Ectodermal cell (in vitro differentiated cells): ENCODE data around the gene PRUNE1.

Source experiments
- H3K27ac ChIP-seq: 2 replicates; pipeline ENCODE4 v1.7.0; 2013; ENCODE audit warnings: mild to moderate bottlenecking, low read depth, low read length; ENCODE audit not compliant: insufficient read depth, poor library complexity, severe bottlenecking
- H3K27me3 ChIP-seq: 2 replicates; pipeline ENCODE4 v1.7.0; 2013; ENCODE audit warnings: mild to moderate bottlenecking, low read length; ENCODE audit not compliant: insufficient read depth, control insufficient read depth, poor library complexity, severe bottlenecking
- H3K36me3 ChIP-seq: one replicate; pipeline ENCODE4 v1.7.0; 2013; ENCODE audit warnings: low read length; ENCODE audit not compliant: control insufficient read depth, insufficient read depth
- H3K4me1 ChIP-seq: one replicate; pipeline ENCODE4 v1.7.0; 2013; ENCODE audit warnings: low read length; ENCODE audit not compliant: control insufficient read depth, insufficient read depth
- H3K4me3 ChIP-seq: 2 replicates; pipeline ENCODE4 v1.7.0; 2013; ENCODE audit warnings: low read depth, low read length, control low read depth; ENCODE audit not compliant: insufficient read depth
- H3K9me3 ChIP-seq: 2 replicates; pipeline ENCODE4 v1.7.0; 2013; ENCODE audit warnings: mild to moderate bottlenecking, low read length, moderate library complexity; ENCODE audit not compliant: control insufficient read depth
- WGBS, 2 experiments: methylation state at CpG; one replicate each; pipeline ENCODE4 v1.1.7; 2013; ENCODE audit warnings: missing lambda C conversion rate in 2 of 2; 5-methylcytosine and 5-hydroxymethylcytosine counted together

The PRUNE1 gene

DNA sequence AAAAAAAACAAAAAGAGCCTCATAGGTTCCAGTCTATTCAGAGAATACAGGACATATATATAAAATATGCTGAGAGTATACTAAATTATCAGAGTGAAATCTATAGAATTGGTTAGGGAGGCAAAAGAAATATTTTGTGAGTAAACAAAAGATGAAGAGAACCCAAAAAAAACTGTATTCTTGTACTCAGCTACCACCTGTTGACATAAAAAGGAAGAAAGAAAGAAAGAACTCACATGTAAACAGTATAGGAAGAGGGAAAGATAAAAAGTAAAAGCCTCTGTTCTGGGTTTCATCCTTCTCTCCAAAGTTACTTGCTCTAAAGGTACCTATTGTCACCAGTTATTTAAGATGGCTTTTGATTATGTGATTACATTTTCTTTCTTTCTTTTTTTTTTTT lies 18.2 kb downstream of the PRUNE1 start:
- H3K36me3 ChIP-seq = peaks cover 13% of the 10 kb centered on the region
- no peaks in the 10 kb centered on the region for H3K9me3 ChIP-seq
- H3K4me3 ChIP-seq = no peak overlapping the region
- no peaks in the 10 kb centered on the region for H3K4me1 ChIP-seq
- no peaks in the 10 kb centered on the region for H3K27me3 ChIP-seq
- no peak overlapping the region for H3K27ac ChIP-seq

DNA sequence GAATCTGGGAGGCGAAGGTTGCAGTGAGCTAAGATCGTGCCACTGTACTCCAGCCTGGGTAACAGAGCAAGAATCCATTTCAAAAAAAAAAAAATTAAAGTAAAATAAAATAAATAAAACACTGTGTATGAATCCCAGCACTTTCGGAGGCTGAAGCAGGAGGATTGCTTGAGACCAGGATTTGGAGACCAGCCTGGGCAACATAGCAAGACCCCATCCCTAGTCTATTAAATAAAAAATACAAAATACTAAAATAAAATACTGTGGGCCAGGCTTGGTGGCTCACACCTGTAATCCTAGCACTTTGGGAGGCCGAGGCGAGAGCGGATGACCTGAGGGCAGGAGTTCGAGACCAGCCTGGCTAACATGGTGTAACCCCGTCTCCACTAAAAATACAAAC lies 23.9 kb downstream of the PRUNE1 start:
- 89 to 93% methylated on average over 7 to 8 of the region's 8 CpGs for WGBS, 2 experiments
- Histone ChIP-seq H3K4me3 (no peak overlapping the region), H3K36me3 (peaks cover 23% of the 10 kb centered on the region), H3K4me1 (no peaks in the 10 kb centered on the region), H3K27ac (no peak overlapping the region), H3K9me3 (no peaks in the 10 kb centered on the region), H3K27me3 (no peaks in the 10 kb centered on the region)

DNA sequence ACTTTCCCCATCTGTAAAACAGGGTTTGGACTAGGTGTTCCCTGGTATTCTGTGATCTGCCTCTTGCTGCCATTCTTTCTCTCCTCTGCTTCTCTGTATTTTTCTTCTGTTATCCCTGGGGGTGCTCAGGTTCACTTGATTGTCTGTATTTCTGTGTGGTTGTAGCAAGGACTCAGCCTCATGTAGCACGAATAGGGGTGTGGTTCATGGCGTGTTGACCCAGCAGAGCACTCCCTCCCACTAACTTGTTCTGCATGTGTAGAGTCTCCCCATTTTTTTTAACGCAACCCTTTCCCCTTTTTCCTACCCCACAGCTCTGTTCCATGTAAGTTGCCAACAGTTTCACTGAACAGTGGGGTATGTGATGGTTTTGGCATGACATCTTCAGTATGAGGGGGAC lies 26.9 kb downstream of the PRUNE1 start:
- Histone ChIP-seq H3K4me3 (no peak overlapping the region), H3K9me3 (no peaks in the 10 kb centered on the region), H3K4me1 (no peaks in the 10 kb centered on the region), H3K27me3 (no peaks in the 10 kb centered on the region), H3K36me3 (peaks cover 18% of the 10 kb centered on the region), H3K27ac (no peak overlapping the region)
- WGBS, 2 experiments = 86 to 97% methylated on average over 3 of the region's 3 CpGs

DNA sequence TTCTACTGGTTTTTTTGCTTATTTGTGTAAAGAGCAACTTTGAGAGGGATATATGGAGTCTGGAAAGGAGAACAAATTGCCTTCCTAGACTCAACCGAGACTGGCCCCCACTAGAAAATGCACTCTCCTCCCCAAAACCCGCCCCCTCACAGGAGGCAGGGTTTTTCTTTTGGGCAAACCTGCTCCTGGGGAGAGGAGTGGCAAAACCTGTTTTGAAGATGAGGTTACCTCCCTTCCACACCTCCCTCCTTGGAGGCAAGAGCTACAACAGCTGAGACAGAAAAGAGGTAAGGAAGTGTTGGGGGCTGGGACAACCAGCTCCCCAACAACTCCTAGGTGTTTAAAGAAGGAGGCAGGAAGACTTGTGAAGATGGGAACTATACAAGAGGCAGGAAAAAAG lies 28.1 kb downstream of the PRUNE1 start, which contains the start of gene BNIPL:
Gene BNIPL, plus strand, starts transcription at position 231 of the 400 bp plus-strand sequence. Its CDS starts 140 bp downstream, at position 371.
- Histone ChIP-seq H3K27ac (no peak within 1 kb of the TSS), H3K4me1 (no peaks in the 10 kb centered on the region), H3K27me3 (no peaks in the 10 kb centered on the region), H3K4me3 (no peak within 1 kb of the TSS), H3K9me3 (no peaks in the 10 kb centered on the region), H3K36me3 (peaks cover 14% of the 10 kb centered on the region)
- WGBS, 2 experiments = 47 to 50% methylated on average over 2 of the region's 2 CpGs

DNA sequence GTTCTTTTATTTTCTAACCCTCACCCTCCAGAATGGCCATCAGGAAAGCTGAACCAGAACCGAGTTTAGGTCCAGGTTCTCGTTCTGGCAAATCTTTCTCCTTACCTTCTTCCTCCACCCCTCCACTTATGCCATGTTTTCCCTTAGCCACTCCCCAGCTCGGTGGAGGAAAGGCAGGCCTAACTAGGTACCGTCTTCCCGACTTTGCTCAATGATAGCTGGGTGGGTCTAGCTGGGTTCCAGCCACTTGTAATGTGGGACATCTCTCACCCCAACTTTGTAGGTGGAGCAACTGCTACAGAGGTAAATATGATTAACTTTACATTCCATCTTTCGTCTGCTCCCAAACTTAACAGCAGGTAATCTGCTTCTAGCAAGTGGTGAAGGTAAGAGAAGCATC lies 28.8 kb downstream of the PRUNE1 start:
- Histone ChIP-seq H3K9me3 (no peaks in the 10 kb centered on the region), H3K4me1 (no peaks in the 10 kb centered on the region), H3K27me3 (no peaks in the 10 kb centered on the region), H3K27ac (no peak overlapping the region), H3K4me3 (no peak overlapping the region), H3K36me3 (peaks cover 11% of the 10 kb centered on the region)
- WGBS, 2 experiments = 90 to 92% methylated on average over 6 of the region's 6 CpGs

DNA sequence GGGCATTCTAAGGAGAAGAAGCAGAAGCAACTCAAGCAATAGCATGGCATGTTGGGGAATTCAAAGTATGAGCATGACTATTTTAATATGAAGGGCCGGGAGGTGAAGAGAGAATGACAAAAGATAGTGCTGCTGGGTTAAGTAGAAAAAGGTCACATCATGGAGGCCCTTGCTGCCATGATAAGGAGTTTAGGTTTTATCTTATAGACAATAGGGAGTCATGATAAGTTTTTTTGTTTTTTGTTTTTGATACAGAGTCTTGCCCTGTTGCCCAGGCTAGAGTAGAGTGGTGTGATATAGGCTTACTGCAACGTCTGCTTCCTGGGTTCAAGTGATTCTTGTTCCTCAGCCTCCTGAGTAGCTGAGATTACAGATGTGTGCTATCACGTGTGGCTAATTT lies 31.3 kb downstream of the PRUNE1 start:
- no peaks in the 10 kb centered on the region for H3K9me3 ChIP-seq
- no peak overlapping the region for H3K27ac ChIP-seq
- 84 to 92% methylated on average over 3 of the region's 3 CpGs for WGBS, 2 experiments
- no peak overlapping the region for H3K4me3 ChIP-seq
- no peaks in the 10 kb centered on the region for H3K4me1 ChIP-seq
- H3K36me3 ChIP-seq = peaks cover 5% of the 10 kb centered on the region
- no peaks in the 10 kb centered on the region for H3K27me3 ChIP-seq

DNA sequence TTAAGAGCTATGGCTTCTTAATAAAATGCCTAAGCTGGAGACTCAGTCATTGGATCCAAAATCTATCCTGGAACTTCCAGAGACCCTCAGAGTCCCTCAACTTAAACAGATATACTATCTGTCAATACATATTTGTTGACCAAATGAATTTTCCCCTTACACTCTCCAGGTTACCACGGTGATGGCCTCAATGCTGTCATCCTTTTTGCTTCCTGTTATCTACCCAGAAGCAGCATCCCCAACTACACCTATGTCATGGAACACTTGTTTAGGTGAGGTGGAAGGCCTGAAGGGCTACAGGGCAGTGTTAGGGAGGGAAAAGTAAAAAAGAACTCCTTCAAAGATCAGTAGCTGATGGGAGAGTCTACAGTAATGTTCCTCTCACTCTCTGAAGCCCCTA lies 34.9 kb downstream of the PRUNE1 start:
- no peaks in the 10 kb centered on the region for H3K27me3 ChIP-seq
- H3K27ac ChIP-seq = no peak overlapping the region
- H3K36me3 ChIP-seq = no peaks in the 10 kb centered on the region
- H3K4me1 ChIP-seq = no peaks in the 10 kb centered on the region
- no peaks in the 10 kb centered on the region for H3K9me3 ChIP-seq
- WGBS, 2 experiments = 94 to 100% methylated on average over 1 of the region's 1 CpG
- H3K4me3 ChIP-seq = no peak overlapping the region

DNA sequence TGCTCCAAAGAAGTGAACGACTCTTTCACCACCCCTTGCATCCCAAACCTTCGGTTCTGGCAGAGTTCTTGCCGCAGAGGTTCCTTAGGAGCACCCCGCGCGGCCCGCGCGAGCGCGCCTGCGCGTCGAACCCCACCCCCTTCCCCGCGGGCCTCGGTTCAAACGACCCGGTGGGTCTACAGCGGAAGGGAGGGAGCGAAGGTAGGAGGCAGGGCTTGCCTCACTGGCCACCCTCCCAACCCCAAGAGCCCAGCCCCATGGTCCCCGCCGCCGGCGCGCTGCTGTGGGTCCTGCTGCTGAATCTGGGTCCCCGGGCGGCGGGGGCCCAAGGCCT lies 39.3 kb downstream of the PRUNE1 start, which contains the start of gene C1orf56:
Gene C1orf56, plus strand, starts transcription at position 161 of the 334 bp plus-strand sequence. Its CDS starts 97 bp downstream, at position 258.
- Histone ChIP-seq H3K4me1 (peaks cover 3% of the 10 kb centered on the region), H3K4me3 (peak within 1 kb of the TSS; percentile 93), H3K27me3 (no peaks in the 10 kb centered on the region), H3K27ac (peak within 1 kb of the TSS; percentile 71), H3K36me3 (no peaks in the 10 kb centered on the region), H3K9me3 (no peaks in the 10 kb centered on the region)
- 0 to 1% methylated on average over 29 of the region's 29 CpGs for WGBS, 2 experiments

DNA sequence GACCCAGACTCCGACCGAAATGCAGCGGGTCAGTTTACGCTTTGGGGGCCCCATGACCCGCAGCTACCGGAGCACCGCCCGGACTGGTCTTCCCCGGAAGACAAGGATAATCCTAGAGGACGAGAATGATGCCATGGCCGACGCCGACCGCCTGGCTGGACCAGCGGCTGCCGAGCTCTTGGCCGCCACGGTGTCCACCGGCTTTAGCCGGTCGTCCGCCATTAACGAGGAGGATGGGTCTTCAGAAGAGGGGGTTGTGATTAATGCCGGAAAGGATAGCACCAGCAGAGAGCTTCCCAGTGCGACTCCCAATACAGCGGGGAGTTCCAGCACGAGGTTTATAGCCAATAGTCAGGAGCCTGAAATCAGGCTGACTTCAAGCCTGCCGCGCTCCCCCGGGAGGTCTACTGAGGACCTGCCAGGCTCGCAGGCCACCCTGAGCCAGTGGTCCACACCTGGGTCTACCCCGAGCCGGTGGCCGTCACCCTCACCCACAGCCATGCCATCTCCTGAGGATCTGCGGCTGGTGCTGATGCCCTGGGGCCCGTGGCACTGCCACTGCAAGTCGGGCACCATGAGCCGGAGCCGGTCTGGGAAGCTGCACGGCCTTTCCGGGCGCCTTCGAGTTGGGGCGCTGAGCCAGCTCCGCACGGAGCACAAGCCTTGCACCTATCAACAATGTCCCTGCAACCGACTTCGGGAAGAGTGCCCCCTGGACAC lies 39.8 kb downstream of the PRUNE1 start:
- Histone ChIP-seq H3K27me3 (no peaks in the 10 kb centered on the region), H3K27ac (peak overlapping the region; percentile 71), H3K4me1 (peaks cover 3% of the 10 kb centered on the region), H3K9me3 (no peaks in the 10 kb centered on the region), H3K36me3 (peaks cover 5% of the 10 kb centered on the region), H3K4me3 (peak overlapping the region; percentile 93)
- WGBS, 2 experiments = 1% methylated on average over 48 of the region's 48 CpGs

DNA sequence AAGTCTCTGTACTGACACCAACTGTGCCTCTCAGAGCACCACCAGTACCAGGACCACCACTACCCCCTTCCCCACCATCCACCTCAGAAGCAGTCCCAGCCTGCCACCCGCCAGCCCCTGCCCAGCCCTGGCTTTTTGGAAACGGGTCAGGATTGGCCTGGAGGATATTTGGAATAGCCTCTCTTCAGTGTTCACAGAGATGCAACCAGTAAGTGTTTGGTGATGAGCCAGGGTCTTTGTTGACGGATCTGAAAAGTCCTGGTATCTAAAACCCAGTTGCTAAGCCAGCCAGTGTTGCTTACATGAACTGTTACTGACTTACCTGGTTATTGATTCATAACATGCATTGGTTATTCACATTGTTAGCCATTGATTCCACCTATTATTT lies 40.4 kb downstream of the PRUNE1 start:
- peaks cover 3% of the 10 kb centered on the region for H3K4me1 ChIP-seq
- 37 to 44% methylated on average over 3 of the region's 3 CpGs for WGBS, 2 experiments
- H3K27ac ChIP-seq = no peak overlapping the region
- peaks cover 7% of the 10 kb centered on the region for H3K36me3 ChIP-seq
- peak overlapping the region; percentile 93 for H3K4me3 ChIP-seq
- no peaks in the 10 kb centered on the region for H3K9me3 ChIP-seq
- H3K27me3 ChIP-seq = no peaks in the 10 kb centered on the region
